Endothelial cell of umbilical vein (primary cell): ENCODE results near the gene ATXN7. TPM values are rescaled to one million over a fixed set of nuclear protein-coding genes. Genes with fewer than 3 reads are reported as not detected.

Source experiments
- BruUV-seq: library from RNA; stranded (reverse); fragments of 400-500 nt; replicated peaks from 2 replicates; lab custom pipeline; 2021; lab: Mats Ljungman, UMichigan
- CTCF ChIA-PET: fragments of 300-600, 350-600 bp; sonication (Branson Sonifier 250); formaldehyde crosslinking; loops from one replicate; lab custom pipeline; 2021; ENCODE audit warnings: antibody characterized with exemption, inconsistent platforms; lab: Charles Lee
- POLR2A ChIA-PET: fragments of 300-600, 350-600 bp; sonication (Branson Sonifier 250); formaldehyde crosslinking; loops from one replicate; lab custom pipeline; 2021; ENCODE audit warnings: antibody characterized with exemption, inconsistent platforms; lab: Charles Lee
- DNase-seq: peaks from one replicate; pipeline ENCODE4 v3.0.0-alpha.2; 2011; ENCODE audit warnings: low read depth, low spot score
- FAIRE-seq: peaks from 2 replicates; lab custom pipeline; 2011; peaks lifted over from hg19 to GRCh38; lab: Jason Lieb, UNC
- H2AFZ ChIP-seq: 2 replicates; pipeline ENCODE4 v1.6.0; 2012; ENCODE audit warnings: low read depth, low read length, control low read depth, inconsistent platforms
- H3K27ac ChIP-seq: 2 replicates; pipeline ENCODE4 v1.5.1; 2011; ENCODE audit warnings: low read depth, mild to moderate bottlenecking, control low read depth, low read length, moderate library complexity; ENCODE audit not compliant: insufficient read depth
- H3K27me3 ChIP-seq, 2 experiments: 2 replicates each; pipeline versions ENCODE4 v1.6.0 to v1.6.1; 2011; ENCODE audit warnings: low read length in 2 of 2, mixed read lengths in 1 of 2; ENCODE audit not compliant: control insufficient read depth in 2 of 2, insufficient read depth in 2 of 2
- H3K36me3 ChIP-seq, 2 experiments: 2 replicates in 1 of 2; 3 replicates in 1 of 2; pipeline ENCODE4 v1.5.1; 2011; ENCODE audit warnings: low read length in 2 of 2, mild to moderate bottlenecking in 1 of 2, moderate library complexity in 1 of 2; ENCODE audit not compliant: control insufficient read depth in 2 of 2, insufficient read depth in 2 of 2; ENCODE audit errors: extremely low read depth in 1 of 2
- H3K4me1 ChIP-seq: 3 replicates; pipeline ENCODE4 v1.5.1; 2011; ENCODE audit warnings: mild to moderate bottlenecking, low read length; ENCODE audit not compliant: control insufficient read depth, insufficient read depth; ENCODE audit errors: extremely low read depth
- H3K4me2 ChIP-seq: 2 replicates; pipeline ENCODE4 v1.6.1; 2011; ENCODE audit warnings: low read length, control low read depth, mixed read lengths; ENCODE audit not compliant: insufficient read depth
- H3K4me3 ChIP-seq, 3 experiments: fragments of 200-600 bp in 1 of 3; sonication (generic), shearing (Covaris generic) in 1 of 3; replicated peaks in 1 of 3; 2 replicates each; pipeline ENCODE4 v1.5.1; 2011 to 2016; ENCODE audit warnings: control low read depth in 3 of 3, low read length in 3 of 3, mild to moderate bottlenecking in 2 of 3, inconsistent platforms in 1 of 3, low read depth in 1 of 3, moderate library complexity in 1 of 3; ENCODE audit not compliant: insufficient read depth in 1 of 3
- H3K79me2 ChIP-seq: 2 replicates; pipeline ENCODE4 v1.6.0; 2012; ENCODE audit warnings: low read length, inconsistent platforms; ENCODE audit not compliant: control insufficient read depth, insufficient read depth
- H3K9ac ChIP-seq: replicated peaks from 2 replicates; pipeline ENCODE3; 2011; ENCODE audit warnings: low read length, control low read depth; ENCODE audit not compliant: insufficient read depth; ENCODE audit errors: extremely low read depth
- H3K9me1 ChIP-seq: replicated peaks from 3 replicates; pipeline ENCODE4 v1.6.0; 2011; ENCODE audit warnings: mild to moderate bottlenecking, low read length; ENCODE audit not compliant: control insufficient read depth, insufficient read depth; ENCODE audit errors: extremely low read depth
- H3K9me3 ChIP-seq: replicated peaks from 2 replicates; pipeline ENCODE4 v1.5.1; 2012; ENCODE audit warnings: low read length, inconsistent platforms; ENCODE audit not compliant: control insufficient read depth, insufficient read depth
- H4K20me1 ChIP-seq: replicated peaks from 2 replicates; pipeline ENCODE3; 2011; ENCODE audit warnings: mild to moderate bottlenecking, low read length; ENCODE audit not compliant: control insufficient read depth, insufficient read depth; ENCODE audit errors: extremely low read depth
- CTCF ChIP-seq, 2 donors: IDR thresholded peaks; 1 replicate in 1 of 2; 2 replicates in 1 of 2; pipeline ENCODE4 v1.5.1; 2011; ENCODE audit warnings: low read length in 2 of 2, mild to moderate bottlenecking in 2 of 2, moderate library complexity in 2 of 2, control low read depth in 1 of 2, inconsistent platforms in 1 of 2, low read depth in 1 of 2; ENCODE audit not compliant: insufficient read depth in 1 of 2; ENCODE audit errors: extremely low read depth in 1 of 2
- EZH2 ChIP-seq: IDR thresholded peaks from 2 replicates; pipeline ENCODE4 v1.6.1; 2012; ENCODE audit warnings: borderline replicate concordance, low read depth, mild to moderate bottlenecking, moderate library complexity, low read length, inconsistent platforms; ENCODE audit not compliant: severe bottlenecking
- FOS ChIP-seq: IDR thresholded peaks from 2 replicates; pipeline ENCODE4 v1.6.1; 2011; ENCODE audit warnings: mild to moderate bottlenecking, low read length, moderate library complexity, borderline replicate concordance; ENCODE audit not compliant: insufficient read depth
- GATA2 ChIP-seq: IDR thresholded peaks from 2 replicates; pipeline ENCODE4 v1.7.0; 2011; ENCODE audit warnings: low read depth, mild to moderate bottlenecking, moderate library complexity, mixed read lengths, low read length; ENCODE audit not compliant: insufficient read length, insufficient read depth
- JUN ChIP-seq: IDR thresholded peaks from 2 replicates; pipeline ENCODE4 v1.6.1; 2011; ENCODE audit warnings: borderline replicate concordance, low read depth; ENCODE audit not compliant: insufficient read length, insufficient read depth
- MAX ChIP-seq: IDR thresholded peaks from 2 replicates; pipeline ENCODE4 v1.6.1; 2011; ENCODE audit not compliant: insufficient read depth, insufficient read length
- MYC ChIP-seq: IDR thresholded peaks from one replicate; pipeline ENCODE4 v1.6.1; 2011; ENCODE audit warnings: mild to moderate bottlenecking, low read depth, low read length
- POLR2A ChIP-seq: IDR thresholded peaks from 2 replicates; pipeline ENCODE4 v1.6.1; 2012; ENCODE audit warnings: low read depth, mild to moderate bottlenecking, control low read depth, low read length
- POLR2AphosphoS5 ChIP-seq: IDR thresholded peaks from 2 replicates; pipeline ENCODE4 v1.6.1; 2012; ENCODE audit warnings: low read depth, mild to moderate bottlenecking, control low read depth, low read length, moderate library complexity; ENCODE audit not compliant: insufficient read depth
- dilution Hi-C: fragments of 300-500 bp; cut with MboI; formaldehyde crosslinking; loops from one replicate; pipeline ENCODE4 v1.15.0; 2019; ENCODE audit warnings: low sequenced_read_pairs; ENCODE audit not compliant: extremely low pct_ligation_motif_present
- intact Hi-C: fragments of 100-400 bp; cut with micrococcal nuclease; formaldehyde crosslinking; loops from one replicate; pipeline ENCODE4 v1.10.0; 2022
- polyA plus RNA-seq, 4 experiments: library from polyadenylated mRNA; depleted of rRNA in 3 of 4; stranded (reverse) in 3 of 4; unstranded in 1 of 4; fragments of >200 nt; gene quantifications; 2 replicates each; pipeline versions ENCODE4 v1.2.1 to v1.2.3, GENCODE V29; 2011 to 2012; ENCODE audit warnings: missing spikeins in 1 of 4
- total RNA-seq: library from RNA; stranded (reverse); gene quantifications from 2 replicates; pipeline ENCODE4 v1.2.3, GENCODE V29; 2021

The ATXN7 gene
- total and polyA plus RNA-seq, 2 donors (not counting 3 experiments of a cell fraction or from before 2014, with no cell fraction given), result 21.2 to 34.7 TPM

- Histone ChIP-seq H3K36me3 (no peaks in the 10 kb centered on the region), H4K20me1 (no peaks in the 10 kb centered on the region), H3K27me3 (no peaks in the 10 kb centered on the region), H3K4me3 (no peak overlapping the region), H3K4me2 (no peak overlapping the region), H3K4me1 (peaks cover 3% of the 10 kb centered on the region), H3K9ac (no peak overlapping the region), H3K9me3 (no peaks in the 10 kb centered on the region), H3K79me2 (no peaks in the 10 kb centered on the region), H3K9me1 (no peaks in the 10 kb centered on the region), H3K27ac (no peak overlapping the region), H2AFZ (no peak overlapping the region)
- BruUV-seq, result no TSS peak
- ChIA-PET POLR2A (no interaction called here), CTCF (interaction anchor here (0.7 to 2.6 kb wide), 2 partner anchors 292 to 474 kb away, joined by 4 to 12 read pairs; no protein-coding TSS in a partner anchor)
- dilution Hi-C loops, result no loop called here
- TF ChIP-seq JUN (peak; percentile 4), FOS (peak; percentile 13), MYC (no peak), MAX (no peak)
- FAIRE-seq (peak; percentile 78), DNase-seq (peak; percentile 17)
- intact Hi-C loops, result loop anchor here (5.0 kb wide), 1 partner anchor 88 kb away; the partner anchor contains the start of gene SCAANT1
These were observed 39.4 kb upstream of the ATXN7 start for GRCh38 chr3:63824309-63824708.

GRCh38 chr3:63830526-63830925 lies 33.1 kb upstream of the ATXN7 start:
- no peak for TF ChIP-seq EZH2
- TF ChIP-seq JUN, result no peak
- TF ChIP-seq POLR2AphosphoS5, result no peak
- TF ChIP-seq POLR2A, result no peak
- no peak for TF ChIP-seq GATA2
- TF ChIP-seq MYC, result no peak
- no peak for TF ChIP-seq CTCF (IDR thresholded peaks at IDR 0.05; ENCODE audit: extremely low read depth in 1 of 2, insufficient read depth in 1 of 2, low read depth in 1 of 2, low read length in 2 of 2)
- TF ChIP-seq MAX, result no peak
- Histone ChIP-seq H3K9ac (no peak overlapping the region), H3K36me3 (peaks cover 0 to 6% of the 10 kb centered on the region in 2 experiments), H3K4me3 (no peak overlapping the region), H3K4me1 (no peaks in the 10 kb centered on the region), H3K9me1 (no peaks in the 10 kb centered on the region), H3K9me3 (no peaks in the 10 kb centered on the region), H3K27ac (no peak overlapping the region), H3K4me2 (no peak overlapping the region), H4K20me1 (no peaks in the 10 kb centered on the region), H3K79me2 (no peaks in the 10 kb centered on the region), H3K27me3 (no peaks in the 10 kb centered on the region), H2AFZ (no peak overlapping the region)
- dilution Hi-C loops (no loop called here), intact Hi-C loops (no loop called here)
- ChIA-PET CTCF (no interaction called here), POLR2A (no interaction called here)
- FAIRE-seq (no peak), DNase-seq (no peak)
- BruUV-seq, result no TSS peak
